Gastroesophageal sphincter (tissue), 3 donors: ENCODE measurements around the gene PTPRC.

Experiments used
- CTCF ChIP-seq, 4 experiments: fragments of 200-600 bp in 2 of 4; fragments of 450-650 bp in 2 of 4; sonication (generic) in 1 of 4; IDR thresholded peaks; one replicate each; pipeline ENCODE4 v1.5.1; 2017 to 2019; ENCODE audit warnings: antibody characterized with exemption in 4 of 4, mild to moderate bottlenecking in 2 of 4, moderate library complexity in 2 of 4
- EP300 ChIP-seq: sonication (generic); formaldehyde crosslinking; IDR thresholded peaks from one replicate; pipeline ENCODE4 v1.6.1; 2017; ENCODE audit warnings: antibody characterized with exemption, mild to moderate bottlenecking
- POLR2A ChIP-seq, 2 donors: fragments of 450-650 bp; IDR thresholded peaks; one replicate each; pipeline ENCODE4 v1.6.1; 2017; ENCODE audit warnings: antibody characterized with exemption in 2 of 2, mild to moderate bottlenecking in 2 of 2, moderate library complexity in 1 of 2
- POLR2AphosphoS5 ChIP-seq: sonication (generic); formaldehyde crosslinking; IDR thresholded peaks from one replicate; pipeline ENCODE4 v1.6.1; 2017; ENCODE audit warnings: antibody characterized with exemption

- TF ChIP-seq EP300 (no peak), CTCF (IDR thresholded peaks at IDR 0.05) (no peak), POLR2A (IDR thresholded peaks at IDR 0.05) (no peak), POLR2AphosphoS5 (no peak)
Measured at GRCh38 chr1:198636391-198636790, 2.4 kb upstream of the PTPRC start.
